ENCODE data around the gene ZNF787. TPM values are rescaled to one million over a fixed set of nuclear protein-coding genes. Genes with fewer than 3 reads are reported as not detected.
A peak's percentile ranks its signal among the peaks of the same experiment; 100 is the strongest.

ZNF787 gene
- total and polyA plus RNA-seq, 10 of the 15 experiments (the other 5 are each of a cell fraction or from before 2014, with no cell fraction given), result 0.23 to 39.9 (median 4.1) TPM

- TF ChIP-seq FOXK2 (IDR thresholded peaks at IDR 0.05) (no peak), MEF2B (IDR thresholded peaks at IDR 0.05; ENCODE audit: partially characterized antibody, poor library complexity, severe bottlenecking) (peak; percentile 19), IRF3 (IDR thresholded peaks at IDR 0.05) (no peak), RBBP5 (conservative IDR thresholded peaks at IDR 0.05) (no peak), POLR2AphosphoS5 (IDR thresholded peaks at IDR 0.05; ENCODE audit: low read length) (0 out of 2 replicates have a peak, but pooled peaks have one; percentile 51), CTCF (IDR thresholded peaks at IDR 0.05 in 2 of 3, conservative IDR thresholded peaks at IDR 0.05 in 1 of 3; ENCODE audit: control insufficient read depth in 2 of 3, extremely low read depth in 1 of 3, insufficient read depth in 1 of 3, low read depth in 3 of 3, low read length in 3 of 3) (peak in 1 of 3 experiments; percentile 18; a peak in 1 of 6 replicates), RUNX3 (IDR thresholded peaks at IDR 0.05; ENCODE audit: low read length) (peak; percentile 53), ZNF274 (IDR thresholded peaks at IDR 0.05; ENCODE audit: insufficient read depth, insufficient read length) (no peak), E2F8 (IDR thresholded peaks at IDR 0.05; ENCODE audit: low read depth, partially characterized antibody) (no peak), BRCA1 (IDR thresholded peaks at IDR 0.05; ENCODE audit: low read depth, low read length) (no peak), SMC3 (IDR thresholded peaks at IDR 0.05; ENCODE audit: borderline replicate concordance, low read length) (no peak), MXI1 (IDR thresholded peaks at IDR 0.05; ENCODE audit: low read depth, low read length) (peak; percentile 50), KAT2A (conservative IDR thresholded peaks at IDR 0.05; ENCODE audit: control insufficient read depth, low read depth, low read length) (no peak), RELA (IDR thresholded peaks at IDR 0.05; ENCODE audit: borderline replicate concordance, partially characterized antibody) (no peak), CBFB (IDR thresholded peaks at IDR 0.05; ENCODE audit: low read depth) (no peak), EP300 (IDR thresholded peaks at IDR 0.05; ENCODE audit: borderline replicate concordance in 1 of 2, control insufficient read depth in 1 of 2, low read depth in 2 of 2, low read length in 2 of 2) (no peak), RFX5 (IDR thresholded peaks at IDR 0.05; ENCODE audit: low read depth, low read length) (no peak), ESRRA (IDR thresholded peaks at IDR 0.05; ENCODE audit: low read length) (peak; percentile 25; the same call in 1 of the 2 replicates), BCLAF1 (IDR thresholded peaks at IDR 0.05) (no peak)
Observed at GRCh38 chr19:56120371-56121179, 520 bp downstream of the ZNF787 start (continued).

Data from GM12878 (cell line).